NCI-H2107 treated with DMSO at 0.1 percent for 48 hours (cell line): Measurements from ENCODE around the gene ZNF672.

Experiments used
- DNase-seq: peaks from one replicate; lab custom pipeline; 2025; ENCODE audit not compliant: unreplicated experiment; lab: John Stamatoyannopoulos, UW

Gene ZNF672

DNA sequence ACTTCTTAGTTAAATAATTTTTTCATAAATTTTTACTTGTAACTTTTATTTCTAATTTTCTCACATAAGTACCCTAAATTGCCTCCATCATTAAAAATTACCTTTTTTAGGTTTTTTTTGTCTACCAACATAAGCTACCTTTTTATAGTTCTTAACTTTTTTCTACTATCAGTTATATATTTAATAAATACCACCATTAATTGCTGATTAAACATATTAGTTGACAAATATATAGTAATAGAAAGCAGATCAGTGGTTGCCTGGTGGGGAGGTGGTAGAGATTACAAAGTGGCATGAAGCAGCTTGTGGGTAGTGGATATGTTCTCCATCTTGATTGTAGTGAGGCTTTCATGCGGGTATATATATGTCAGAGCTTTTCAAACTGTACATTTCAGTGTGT, 6.2 kb upstream of the ZNF672 start:
- DNase-seq, result no peak

DNA sequence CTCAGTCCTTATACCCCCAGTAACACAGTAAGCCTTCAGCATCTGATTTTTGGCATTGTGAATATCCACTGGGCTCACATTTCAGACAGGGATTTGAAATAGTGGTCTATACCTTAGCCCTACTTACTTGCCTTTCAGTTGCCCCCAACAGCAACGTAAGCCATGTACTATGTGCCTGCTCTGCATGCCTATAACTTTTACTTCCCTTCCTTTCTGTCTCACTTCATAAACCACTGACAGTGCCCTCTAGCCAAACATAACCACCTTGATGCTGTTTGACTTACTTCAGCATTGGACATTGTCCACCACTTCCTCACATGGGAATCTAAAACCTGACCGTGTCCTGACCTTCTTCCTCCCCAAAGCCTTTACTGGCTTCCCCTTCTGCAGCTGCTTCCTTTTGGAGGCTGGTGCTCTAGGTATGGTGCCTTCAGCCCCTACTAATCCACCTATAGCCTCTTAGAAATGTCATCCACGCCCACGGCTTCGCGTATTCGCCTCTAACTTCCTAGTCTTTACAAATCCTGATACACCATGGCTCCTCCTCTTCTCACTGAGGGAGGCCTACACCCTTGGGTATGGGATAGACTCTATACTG, 3.6 kb upstream of the ZNF672 start:
- DNase-seq, result no peak

DNA sequence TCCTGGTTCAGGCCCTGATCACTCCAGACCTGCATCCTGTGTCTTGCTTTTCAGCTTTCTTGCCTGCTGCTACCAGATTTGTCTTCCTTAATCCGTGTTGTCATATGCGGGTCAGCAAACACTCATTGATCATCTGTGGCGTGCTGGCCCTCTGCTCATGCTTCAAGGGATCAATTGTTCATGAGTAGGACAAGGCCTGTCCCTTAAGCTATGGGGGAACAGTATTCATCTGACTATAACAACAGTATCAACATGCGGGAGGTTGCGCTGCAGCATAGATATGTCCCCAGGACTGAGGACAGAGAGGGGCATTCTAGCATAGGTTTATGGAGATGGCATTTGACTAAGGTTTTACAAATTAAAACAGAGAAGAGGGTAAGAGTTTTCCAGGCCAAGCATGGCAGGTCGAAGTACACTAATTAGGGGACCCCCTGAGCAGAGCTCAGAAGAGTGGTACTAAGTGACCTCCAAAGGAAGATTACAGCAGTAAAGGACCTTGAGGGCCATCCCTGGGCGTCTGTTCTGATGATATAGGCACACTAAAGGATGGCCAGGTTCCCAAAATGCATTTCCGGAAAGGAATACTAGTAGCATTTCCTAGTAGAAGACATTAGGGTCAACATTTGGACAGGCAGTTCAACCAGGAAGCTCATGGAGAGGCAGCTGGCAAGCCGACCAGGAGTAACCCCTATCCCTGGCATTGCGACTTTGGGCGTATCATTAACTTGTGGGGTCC, 811 bp upstream of the ZNF672 start:
- no peak for DNase-seq

DNA sequence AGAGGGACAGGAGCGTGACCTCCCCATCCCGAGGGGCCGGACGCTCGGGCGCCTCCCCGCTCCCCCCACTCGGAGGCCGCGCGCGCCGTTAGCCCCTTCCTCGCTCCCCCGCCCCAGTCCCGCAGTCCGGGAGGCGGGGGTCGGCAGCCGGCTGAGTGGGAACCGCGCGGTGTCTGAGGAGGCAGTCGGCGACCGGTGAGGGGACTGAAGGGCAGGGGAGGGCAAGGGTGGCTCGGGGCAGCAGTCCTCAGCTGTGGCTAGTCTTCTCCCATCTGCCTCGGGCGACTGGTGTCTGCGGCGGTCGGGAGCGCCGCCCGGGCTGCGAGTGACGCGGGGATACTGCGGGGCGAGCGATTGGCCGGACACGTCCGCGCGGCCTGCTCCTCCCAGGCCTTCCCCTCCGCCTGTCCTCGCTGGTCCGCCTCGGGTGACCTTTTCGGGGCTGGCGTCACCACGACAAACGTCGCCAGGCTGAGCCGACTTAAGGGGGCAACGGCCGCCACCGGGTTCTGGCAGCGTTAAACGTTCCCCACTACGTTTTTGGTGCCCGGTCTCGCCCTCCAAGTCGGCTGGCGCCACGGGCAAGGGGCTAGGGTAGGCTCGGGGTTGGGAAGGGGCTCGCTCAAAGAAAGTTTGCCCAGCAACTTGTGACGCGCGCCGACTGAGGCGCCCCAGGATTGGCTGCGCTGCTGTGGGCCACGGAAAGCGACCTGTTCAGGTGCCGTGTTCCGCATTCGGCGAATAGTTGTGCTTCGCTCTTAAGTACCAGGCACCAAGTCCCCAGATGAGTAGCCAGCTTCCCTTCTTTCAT, 538 bp downstream of the ZNF672 start:
- peak; percentile 77 for DNase-seq

DNA sequence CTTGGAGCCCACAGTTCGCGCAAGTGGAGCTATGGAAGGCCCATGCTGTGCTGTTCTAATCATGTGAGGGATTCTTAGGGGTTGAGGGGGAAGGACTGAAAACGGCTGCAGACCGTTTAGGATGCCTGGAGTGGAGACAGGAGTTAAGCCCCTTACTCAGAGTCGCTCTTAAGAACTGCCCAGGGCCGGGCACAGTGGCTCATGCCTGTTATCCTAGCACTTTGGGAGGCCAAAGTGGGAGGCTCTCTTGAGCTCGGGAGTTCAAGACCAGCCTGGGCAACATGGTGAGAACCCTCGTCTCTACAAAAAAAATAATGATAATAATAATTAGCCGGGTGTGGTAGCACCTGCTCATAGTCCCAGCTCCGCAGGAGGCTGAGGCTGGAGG, 1.1 kb downstream of the ZNF672 start:
- no peak for DNase-seq

DNA sequence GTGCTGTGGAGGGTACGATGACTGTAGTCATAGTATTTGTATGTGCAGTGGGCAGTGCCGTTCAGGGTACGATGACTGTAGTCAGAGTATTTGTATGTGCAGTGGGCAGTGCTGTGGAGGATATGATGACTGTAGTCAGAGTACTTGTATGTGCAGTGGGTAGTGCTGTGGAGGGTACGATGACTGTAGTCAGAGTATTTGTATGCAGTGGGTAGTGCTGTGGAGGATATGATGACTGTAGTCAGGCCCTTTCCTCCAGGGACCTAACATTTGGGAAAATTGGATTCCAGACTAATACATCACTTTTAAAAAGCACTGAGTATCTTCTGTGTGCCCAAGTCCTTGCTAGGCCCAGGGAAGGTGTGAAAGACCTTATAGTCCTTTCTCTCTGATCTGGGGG, 2.9 kb downstream of the ZNF672 start:
- no peak for DNase-seq

DNA sequence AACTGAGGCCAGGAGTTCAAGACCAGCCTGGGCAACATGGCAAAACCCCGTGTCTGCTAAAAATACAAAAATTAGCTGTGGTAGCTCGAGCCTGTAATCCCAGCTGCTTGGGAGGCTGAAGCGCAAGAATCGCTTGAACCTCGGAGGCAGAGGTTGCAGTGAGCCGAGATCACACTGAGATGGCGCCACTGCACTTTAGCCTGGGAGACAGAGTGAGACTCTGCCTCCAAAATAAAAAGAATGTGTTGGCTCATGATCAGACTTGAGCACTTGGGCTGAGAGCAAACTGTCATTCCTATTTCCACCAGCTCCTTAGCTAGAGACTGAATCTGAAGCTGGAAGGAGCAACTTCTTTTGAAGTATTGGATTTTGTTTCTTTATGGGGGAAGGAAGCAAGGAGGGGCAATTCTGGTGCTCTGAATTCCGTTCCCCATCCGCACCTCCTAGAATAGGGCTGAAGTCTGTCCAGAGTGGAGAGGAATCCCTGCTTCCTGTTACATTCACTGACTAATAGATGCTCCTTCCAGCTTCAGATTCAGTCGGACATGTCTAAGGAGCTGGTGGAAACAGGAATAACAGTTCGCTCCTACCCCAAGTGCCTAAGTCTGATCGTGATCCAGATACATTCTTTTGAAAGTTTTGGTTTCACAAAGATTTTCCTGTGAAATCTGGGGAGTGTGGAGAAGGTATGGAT, 3.8 kb downstream of the ZNF672 start:
- peak; percentile 19 for DNase-seq

DNA sequence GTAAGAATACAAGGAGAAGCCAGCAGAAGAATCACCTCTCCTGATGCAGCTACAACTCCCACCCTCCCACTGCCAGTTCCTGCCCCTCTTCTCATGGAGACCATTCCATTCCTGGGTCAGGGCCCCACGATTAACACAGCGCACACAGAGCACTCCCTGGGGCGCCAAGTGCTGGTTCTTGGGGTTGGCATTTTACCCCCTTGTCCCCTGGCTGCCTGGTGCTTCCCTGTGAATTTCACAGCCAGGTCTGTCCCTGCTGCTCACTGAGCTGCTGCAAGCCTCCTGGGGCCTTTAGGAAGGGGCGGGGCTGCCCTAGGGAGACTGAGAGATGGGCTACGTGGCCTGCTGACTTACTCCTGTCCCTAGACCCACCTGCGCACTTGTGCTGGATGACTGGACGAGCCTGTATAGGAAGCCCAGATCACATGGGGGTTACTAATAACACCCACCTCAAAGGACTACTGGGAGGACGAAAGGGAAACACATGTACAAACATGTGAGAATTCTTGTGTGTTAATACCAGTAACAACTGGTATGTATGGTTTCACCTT, 4.8 kb downstream of the ZNF672 start:
- no peak for DNase-seq

DNA sequence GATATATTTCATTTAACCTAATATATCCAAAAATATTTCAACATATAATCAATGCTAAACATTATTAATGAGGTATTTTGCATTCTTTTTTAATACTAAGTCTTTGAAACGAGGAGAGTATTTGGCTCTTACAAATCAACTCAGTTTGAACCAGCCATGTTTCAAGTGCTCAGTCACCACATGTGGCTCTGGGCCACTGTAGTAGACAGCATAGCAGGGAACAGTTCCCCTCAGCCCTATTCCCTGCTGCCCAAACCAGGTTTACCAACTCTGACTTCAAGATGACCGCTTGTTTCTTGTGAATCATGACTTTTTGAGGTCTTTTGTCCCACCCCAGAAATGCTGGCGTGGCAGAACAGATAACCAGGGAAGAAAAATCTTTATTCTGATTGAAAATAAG, 5.7 kb downstream of the ZNF672 start:
- no peak for DNase-seq

DNA sequence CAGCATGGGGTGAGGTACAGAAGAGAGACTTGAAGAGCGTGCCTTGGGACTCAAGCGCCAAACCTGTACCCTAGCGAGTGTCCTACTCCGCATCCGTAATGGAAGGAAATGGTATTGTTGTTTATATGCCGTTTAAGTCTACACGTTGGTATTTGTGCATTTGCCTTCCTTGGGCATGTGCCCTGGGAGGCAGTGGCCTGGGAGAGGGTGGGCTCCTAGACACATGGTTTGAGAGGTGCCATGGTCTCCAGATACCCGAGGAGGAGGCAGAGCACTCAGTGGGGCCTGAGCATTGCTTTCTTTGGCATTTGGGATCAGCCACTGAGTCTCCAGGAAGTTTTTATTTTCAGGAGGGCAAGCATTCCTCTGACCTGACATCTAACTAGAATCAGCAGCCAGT, 6.5 kb downstream of the ZNF672 start:
- DNase-seq, result no peak

DNA sequence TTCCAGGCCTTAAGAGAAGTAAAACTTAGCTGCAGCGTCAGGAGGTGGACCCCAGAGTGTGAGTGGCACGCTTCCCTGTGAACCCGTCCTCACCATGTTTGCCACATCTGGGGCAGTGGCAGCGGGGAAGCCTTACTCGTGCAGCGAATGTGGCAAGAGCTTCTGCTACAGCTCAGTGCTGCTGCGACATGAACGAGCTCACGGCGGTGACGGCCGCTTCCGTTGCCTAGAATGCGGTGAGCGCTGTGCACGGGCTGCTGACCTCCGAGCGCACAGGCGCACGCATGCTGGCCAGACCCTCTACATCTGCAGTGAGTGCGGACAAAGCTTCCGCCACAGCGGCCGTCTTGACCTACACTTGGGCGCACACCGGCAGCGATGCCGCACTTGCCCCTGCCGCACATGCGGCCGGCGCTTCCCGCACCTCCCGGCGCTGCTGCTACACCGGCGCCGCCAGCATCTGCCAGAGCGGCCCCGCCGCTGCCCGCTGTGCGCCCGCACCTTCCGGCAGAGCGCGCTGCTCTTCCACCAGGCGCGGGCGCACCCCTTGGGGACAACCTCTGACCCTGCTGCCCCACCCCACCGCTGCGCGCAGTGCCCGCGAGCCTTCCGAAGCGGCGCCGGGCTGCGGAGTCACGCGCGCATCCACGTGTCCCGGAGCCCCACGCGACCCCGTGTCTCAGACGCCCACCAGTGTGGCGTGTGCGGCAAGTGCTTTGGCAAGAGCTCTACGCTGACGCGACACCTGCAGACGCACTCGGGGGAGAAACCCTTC, 9.3 kb downstream of the ZNF672 start:
- no peak for DNase-seq

DNA sequence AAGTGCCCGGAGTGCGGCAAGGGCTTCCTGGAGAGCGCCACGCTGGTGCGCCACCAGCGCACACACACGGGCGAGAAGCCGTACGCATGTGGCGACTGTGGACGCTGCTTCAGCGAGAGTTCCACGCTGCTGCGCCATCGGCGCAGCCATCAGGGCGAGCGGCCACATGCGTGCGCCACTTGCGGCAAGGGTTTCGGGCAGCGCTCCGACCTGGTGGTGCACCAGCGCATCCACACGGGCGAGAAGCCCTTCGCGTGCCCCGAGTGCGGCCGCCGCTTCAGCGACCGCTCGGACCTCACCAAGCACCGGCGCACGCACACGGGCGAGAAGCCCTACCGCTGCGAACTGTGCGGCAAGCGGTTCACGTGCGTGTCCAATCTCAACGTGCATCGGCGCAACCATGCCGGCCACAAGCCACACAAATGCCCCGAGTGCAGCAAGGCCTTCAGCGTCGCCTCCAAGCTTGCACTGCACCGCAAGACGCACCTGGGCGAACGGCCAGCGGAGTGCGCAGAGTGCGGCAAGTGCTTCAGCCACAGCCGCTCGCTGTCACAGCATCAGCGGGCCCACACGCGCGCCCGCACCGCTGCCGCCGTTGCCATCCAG, 10.0 kb downstream of the ZNF672 start:
- DNase-seq, result no peak

DNA sequence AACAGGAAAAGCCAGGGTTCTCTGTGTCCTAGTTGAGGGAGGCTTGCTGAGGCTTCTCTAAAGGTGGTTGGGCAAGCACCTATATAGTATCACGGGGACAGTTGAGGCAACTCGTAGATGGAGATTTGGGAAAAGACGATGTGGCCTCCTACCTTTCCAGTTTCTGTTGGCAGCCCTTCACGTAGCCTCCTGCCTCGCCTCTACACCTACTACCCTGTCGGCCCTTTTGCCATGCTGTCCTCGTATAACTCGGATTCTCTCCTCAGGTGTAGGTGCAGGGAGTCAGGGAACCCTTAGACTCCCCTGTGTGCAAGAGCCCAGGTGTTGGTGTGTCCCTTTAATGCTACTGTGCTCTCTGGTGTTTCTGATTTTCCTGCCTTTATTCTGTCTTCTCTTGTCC, 10.6 kb downstream of the ZNF672 start:
- DNase-seq, result no peak

DNA sequence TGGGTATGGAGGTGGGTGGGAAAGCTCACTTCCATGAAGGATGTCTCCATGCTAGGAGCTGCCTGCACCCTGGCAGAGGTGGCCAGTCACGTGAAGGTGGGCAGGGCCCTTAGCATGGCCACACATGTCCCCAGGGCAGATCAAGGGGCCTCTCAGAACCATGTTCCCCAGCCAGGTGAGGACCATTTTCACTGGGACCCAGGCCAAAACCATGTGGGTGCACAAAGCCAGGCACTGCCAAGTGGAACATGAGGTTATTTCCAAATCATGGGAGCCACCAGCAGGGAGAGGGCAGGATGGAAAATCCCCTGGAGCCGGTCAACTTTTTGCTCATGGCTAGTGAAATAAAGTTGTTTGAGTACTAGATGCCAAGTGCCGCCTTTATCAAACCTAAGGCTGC, 11.1 kb downstream of the ZNF672 start:
- DNase-seq, result no peak

DNA sequence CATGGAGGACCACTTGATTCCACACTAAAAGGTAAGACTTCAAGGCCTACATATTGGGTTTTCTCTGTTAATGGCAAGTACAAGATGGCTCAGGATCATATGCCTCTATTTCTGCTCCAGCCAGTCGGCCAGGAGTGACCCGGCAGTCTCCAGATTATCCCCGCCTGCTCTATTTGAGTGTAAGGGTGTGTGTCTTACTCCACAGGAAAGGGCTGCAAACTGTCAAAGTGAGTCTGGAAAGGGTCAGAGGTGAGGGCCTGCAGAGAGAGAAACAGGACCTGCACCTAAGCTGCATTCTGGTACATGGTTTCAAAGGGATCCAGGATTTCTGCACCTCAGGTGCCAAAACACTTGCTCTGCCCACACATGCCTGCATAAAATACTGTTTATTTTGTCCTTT, 11.6 kb downstream of the ZNF672 start:
- DNase-seq, result no peak

DNA sequence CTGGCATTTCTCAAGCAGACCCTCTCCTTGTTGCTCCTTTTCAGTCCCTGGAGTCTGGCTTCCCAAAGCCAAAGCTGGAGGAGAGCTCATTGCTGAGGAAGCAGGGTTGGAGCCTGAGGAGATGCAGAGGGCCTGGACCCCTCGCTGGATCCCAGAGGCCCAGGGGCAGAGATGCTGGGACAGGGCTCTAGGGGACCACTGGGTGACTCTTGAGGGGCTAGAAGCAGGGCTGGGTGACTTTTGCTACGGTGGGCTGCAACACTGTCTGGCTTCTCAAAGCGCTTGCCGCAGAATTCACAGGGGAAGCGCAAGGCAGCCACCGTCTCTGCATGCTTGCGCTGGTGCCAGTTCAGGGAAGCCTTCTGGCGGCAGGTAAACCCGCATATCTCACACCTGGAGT, 12.1 kb downstream of the ZNF672 start:
- DNase-seq, result no peak

DNA sequence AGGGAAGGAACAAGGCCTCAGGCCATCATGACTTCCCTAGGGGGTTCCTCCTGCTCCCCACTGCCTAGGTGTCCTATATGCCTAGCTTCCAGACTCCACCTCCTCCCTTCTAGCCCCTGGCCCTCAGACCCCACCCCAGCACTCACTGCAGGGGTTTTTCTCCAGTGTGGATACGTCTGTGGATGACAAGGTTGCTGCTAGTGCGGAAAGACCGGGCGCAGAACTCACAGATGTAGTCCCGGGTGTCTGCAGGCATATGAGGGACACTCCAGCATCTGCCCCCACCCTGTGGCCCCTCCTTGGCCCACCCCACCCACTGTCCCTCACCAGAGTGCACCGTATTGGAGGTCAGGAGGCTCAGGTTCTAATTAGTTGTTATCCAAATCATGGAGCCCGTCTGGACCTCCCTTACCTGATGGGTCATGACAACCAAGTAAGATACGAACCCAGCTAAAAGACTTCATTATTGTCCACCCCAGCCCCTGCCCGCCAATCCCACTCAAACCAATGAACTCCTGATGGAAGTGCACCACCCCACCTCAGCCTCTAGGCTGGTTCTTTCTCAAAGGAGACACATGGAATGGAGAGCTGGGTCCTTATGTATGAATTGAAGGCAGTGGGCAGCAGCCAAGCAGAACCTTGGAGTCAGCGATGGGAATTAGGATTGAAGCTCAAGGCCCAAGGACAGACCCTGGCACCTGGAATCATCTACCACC, 12.7 kb downstream of the ZNF672 start:
- no peak for DNase-seq

DNA sequence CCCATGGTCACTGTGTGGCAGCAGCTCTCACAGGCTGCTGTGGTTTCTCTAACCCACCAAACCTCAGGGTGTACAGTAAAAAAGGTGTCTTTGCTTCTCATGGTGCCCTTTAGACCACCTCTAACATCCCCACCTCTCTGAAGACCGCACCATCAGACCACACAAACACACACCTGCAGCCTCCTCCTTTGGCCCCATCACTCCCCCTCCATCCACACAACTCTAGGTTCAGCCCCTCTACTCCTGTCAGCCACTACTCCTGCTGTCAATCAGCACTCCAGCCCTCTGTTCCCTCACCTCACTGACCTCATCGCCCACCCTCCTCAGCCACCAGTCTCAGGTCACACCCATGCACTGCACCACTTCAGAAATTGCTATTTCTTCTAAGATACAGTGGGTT, 13.4 kb downstream of the ZNF672 start:
- no peak for DNase-seq
